Panc1 (cell line): Measurements from ENCODE around the gene CCDC158. TPM values are rescaled to one million over a fixed set of nuclear protein-coding genes. Genes with fewer than 3 reads are reported as not detected.

Experiments
- ATAC-seq: fragments of 200-7000 bp; cut with Tn5 transposase; 2 replicates; pipeline ENCODE4 v1.9.1; 2020; ENCODE audit warnings: mild to moderate bottlenecking, moderate library complexity
- BruUV-seq: library from RNA; stranded (reverse); fragments of 400-500 nt; replicated peaks from 2 replicates; lab custom pipeline; 2021; lab: Mats Ljungman, UMichigan
- CTCF ChIA-PET: fragments of 300-600 bp; sonication (Branson Sonifier 250); formaldehyde crosslinking; loops from one replicate; lab custom pipeline; 2022; ENCODE audit warnings: antibody characterized with exemption; lab: Charles Lee
- POLR2A ChIA-PET: fragments of 300-600 bp; sonication (Branson Sonifier 250); formaldehyde crosslinking; loops from one replicate; lab custom pipeline; 2022; ENCODE audit warnings: antibody characterized with exemption; lab: Charles Lee
- DNase-seq: peaks from one replicate; pipeline ENCODE4 v3.0.0-alpha.2; 2010; ENCODE audit warnings: low read depth, low spot score
- H3K27ac ChIP-seq: 2 replicates; pipeline ENCODE4 v1.5.1; 2011; ENCODE audit warnings: mild to moderate bottlenecking, low read length, inconsistent platforms
- H3K27me3 ChIP-seq: fragments of 200-500 bp; sonication (Bioruptor generic); 2 replicates; pipeline ENCODE4 v1.6.0; 2014; ENCODE audit warnings: low read length, inconsistent platforms; ENCODE audit not compliant: control insufficient read depth, insufficient read depth
- H3K36me3 ChIP-seq: fragments of 200-500 bp; sonication (Bioruptor generic); 2 replicates; pipeline ENCODE4 v1.5.1; 2014; ENCODE audit warnings: inconsistent platforms, mild to moderate bottlenecking, low read length, moderate library complexity; ENCODE audit not compliant: control insufficient read depth, insufficient read depth
- H3K4me1 ChIP-seq: 2 replicates; pipeline ENCODE4 v1.5.1; 2011; ENCODE audit warnings: inconsistent platforms, mild to moderate bottlenecking, low read length, moderate library complexity; ENCODE audit not compliant: control insufficient read depth, insufficient read depth
- H3K4me3 ChIP-seq, 2 experiments: 2 replicates each; pipeline ENCODE4 v1.5.1; 2011 to 2012; ENCODE audit warnings: low read depth in 2 of 2, low read length in 2 of 2, mild to moderate bottlenecking in 2 of 2, inconsistent platforms in 1 of 2, moderate library complexity in 1 of 2
- H3K9me3 ChIP-seq: fragments of 200-500 bp; sonication (Bioruptor generic); 2 replicates; pipeline ENCODE4 v1.5.1; 2014; ENCODE audit warnings: low read depth, mild to moderate bottlenecking, inconsistent platforms, low read length, moderate library complexity; ENCODE audit not compliant: control insufficient read depth, insufficient read depth
- CTCF ChIP-seq: fragments of 450-650 bp; IDR thresholded peaks from 2 replicates; pipeline ENCODE4 v1.5.1; 2017; ENCODE audit warnings: mild to moderate bottlenecking
- POLR2AphosphoS5 ChIP-seq: IDR thresholded peaks from 2 replicates; pipeline ENCODE4 v1.6.1; 2012; ENCODE audit warnings: mild to moderate bottlenecking, low read depth, low read length, moderate library complexity
- REST ChIP-seq, 2 experiments: IDR thresholded peaks; 2 replicates each; pipeline ENCODE4 v1.6.1; 2011 to 2012; ENCODE audit warnings: low read depth in 2 of 2, control low read depth in 1 of 2, low read length in 1 of 2, mild to moderate bottlenecking in 1 of 2, moderate library complexity in 1 of 2; ENCODE audit not compliant: insufficient read depth in 1 of 2
- SIN3A ChIP-seq: IDR thresholded peaks from 2 replicates; pipeline ENCODE4 v1.6.1; 2012; ENCODE audit warnings: low read depth, mild to moderate bottlenecking, low read length, moderate library complexity, borderline replicate concordance; ENCODE audit not compliant: insufficient read depth
- TCF7L2 ChIP-seq: IDR thresholded peaks from 2 replicates; pipeline ENCODE4 v1.6.1; 2011; ENCODE audit warnings: mild to moderate bottlenecking, low read depth, low read length, inconsistent platforms
- in situ Hi-C: cut with HindIII; loops from 2 replicates; pipeline ENCODE4 v1.10.0; 2016; ENCODE audit warnings: low sequenced_read_pairs, low pct_unique_long_range_greater_than_20kb
- intact Hi-C: fragments of 100-400 bp; cut with micrococcal nuclease; formaldehyde crosslinking; loops from one replicate; pipeline ENCODE4 v1.10.0; 2022; ENCODE audit not compliant: unreplicated experiment
- total RNA-seq: library from RNA; stranded (reverse); gene quantifications from one replicate; pipeline ENCODE4 v1.2.1, GENCODE V29; 2021; ENCODE audit not compliant: unreplicated experiment

The CCDC158 gene
- total RNA-seq, 1 experiment from 2014 or later: 0.28 TPM

DNA sequence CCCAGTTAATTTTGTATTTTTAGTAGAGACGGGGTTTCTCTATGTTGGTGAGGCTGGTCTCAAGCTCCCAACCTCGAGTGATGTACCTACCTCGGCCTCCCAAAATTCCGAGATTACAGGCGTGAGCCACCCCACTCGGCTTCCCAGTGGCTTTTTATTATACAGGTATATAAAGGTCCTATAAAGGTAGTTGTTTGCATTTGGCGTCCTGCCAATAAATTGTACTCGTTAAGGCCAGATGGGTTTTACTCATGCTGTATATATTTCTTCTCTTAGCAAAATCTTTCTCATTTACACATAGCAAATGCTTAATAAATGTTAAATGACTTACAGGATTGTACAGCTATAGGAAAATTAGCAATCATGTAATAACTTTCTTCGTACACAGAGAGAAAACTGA is 20.9 kb upstream of the CCDC158 start:
- TF ChIP-seq CTCF: no peak
- no peak for TF ChIP-seq TCF7L2
- no peak for TF ChIP-seq REST (IDR thresholded peaks at IDR 0.05; ENCODE audit: insufficient read depth in 1 of 2, low read depth in 2 of 2, low read length in 1 of 2)
- TF ChIP-seq SIN3A: no peak
- Histone ChIP-seq H3K9me3 (no peaks in the 10 kb centered on the region), H3K4me1 (no peaks in the 10 kb centered on the region), H3K27me3 (no peaks in the 10 kb centered on the region), H3K4me3 (no peak overlapping the region), H3K36me3 (no peaks in the 10 kb centered on the region), H3K27ac (no peak overlapping the region)
- intact Hi-C loops: no loop called here
- in situ Hi-C loops: no loop called here
- no TSS peak for BruUV-seq
- ChIA-PET CTCF (no interaction called here), POLR2A (no interaction called here)
- ATAC-seq: no peak
- DNase-seq: no peak

DNA sequence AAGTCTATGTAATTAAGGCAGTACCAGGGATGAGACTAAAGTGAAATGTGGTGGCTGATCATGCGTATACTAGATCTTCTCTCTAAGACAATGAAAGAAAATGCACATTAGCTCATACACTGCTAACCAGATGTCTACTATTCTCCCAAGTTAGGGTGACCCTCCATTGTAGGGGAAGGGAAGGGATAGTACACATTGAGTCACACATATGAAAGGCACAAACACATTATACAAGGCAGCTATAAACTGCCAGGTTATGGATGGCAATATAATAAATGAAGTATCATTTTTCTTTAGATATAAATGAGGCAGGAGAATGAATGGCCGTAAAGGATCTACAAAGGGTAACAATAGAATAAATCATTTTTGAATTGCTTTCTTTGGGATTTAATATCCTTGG is 18.6 kb upstream of the CCDC158 start:
- intact Hi-C loops: loop anchor here (10.0 kb wide), 1 partner anchor 315 kb away; no protein-coding TSS in a partner anchor
- no TSS peak for BruUV-seq
- CTCF ChIA-PET: no interaction called here
- no peak for ATAC-seq
- H3K4me1 ChIP-seq: no peaks in the 10 kb centered on the region
- DNase-seq: no peak
- no peak overlapping the region for H3K27ac ChIP-seq
- H3K4me3 ChIP-seq: no peak overlapping the region
- no peak for TF ChIP-seq CTCF
- TF ChIP-seq POLR2AphosphoS5: no peak
- TF ChIP-seq REST (IDR thresholded peaks at IDR 0.05; ENCODE audit: insufficient read depth in 1 of 2, low read depth in 2 of 2, low read length in 1 of 2): no peak
- no peak for TF ChIP-seq SIN3A
- TF ChIP-seq TCF7L2: no peak
- no peaks in the 10 kb centered on the region for H3K27me3 ChIP-seq
- in situ Hi-C loops: no loop called here
- POLR2A ChIA-PET: no interaction called here
- H3K9me3 ChIP-seq: no peaks in the 10 kb centered on the region
- H3K36me3 ChIP-seq: no peaks in the 10 kb centered on the region
